GM19452 (cell line): ENCODE data around the gene ROM1.
"Not testable (repeated sequence)": the region's sequence is repeated elsewhere in the genome, so short reads cannot be mapped to it uniquely, and the experiment has no call there.

Experiments used
- ATAC-seq: cut with Tn5 transposase; IDR thresholded peaks from one replicate; pipeline ENCODE4 v1.9.1; 2021; ENCODE audit not compliant: unreplicated experiment

The ROM1 gene

DNA sequence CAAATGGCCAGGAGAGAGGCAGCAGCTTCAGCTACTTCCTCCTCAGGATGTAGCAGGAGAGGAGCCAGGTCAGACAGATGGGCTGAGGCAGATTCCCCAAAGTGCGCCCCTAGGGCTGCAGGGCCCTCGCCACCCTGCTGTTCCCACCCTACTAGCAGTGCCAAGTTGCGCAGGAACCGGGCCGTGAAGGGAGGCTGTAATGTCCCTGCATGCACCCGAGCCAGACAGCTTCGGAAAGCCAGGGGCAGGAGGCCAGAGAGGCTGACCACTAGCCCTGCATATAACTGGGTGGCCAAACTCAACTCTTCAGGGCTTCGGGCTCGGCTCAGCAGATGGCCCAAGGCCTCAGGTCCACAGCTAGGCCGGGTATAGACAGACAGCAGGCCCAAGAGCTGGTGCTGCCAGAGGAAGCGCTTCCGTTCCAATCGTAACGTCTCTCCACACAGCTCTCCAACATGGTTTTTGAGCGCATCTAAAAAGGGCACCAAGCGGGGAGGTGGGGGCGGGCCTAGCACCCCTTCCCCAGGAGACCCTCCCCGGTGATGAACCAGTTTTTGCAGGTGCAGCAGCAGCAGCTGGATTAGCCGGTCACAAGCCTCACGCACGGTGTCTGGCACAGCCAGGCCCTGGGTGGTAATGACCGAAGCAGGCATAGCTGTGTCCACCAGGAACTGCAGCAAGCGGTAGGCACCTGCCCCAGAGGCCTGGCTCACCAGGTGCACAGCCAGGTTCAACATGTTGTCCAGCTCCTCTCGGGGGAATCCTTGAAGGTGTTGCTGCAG is 35.3 kb downstream of the ROM1 start:
- ATAC-seq: no peak

DNA sequence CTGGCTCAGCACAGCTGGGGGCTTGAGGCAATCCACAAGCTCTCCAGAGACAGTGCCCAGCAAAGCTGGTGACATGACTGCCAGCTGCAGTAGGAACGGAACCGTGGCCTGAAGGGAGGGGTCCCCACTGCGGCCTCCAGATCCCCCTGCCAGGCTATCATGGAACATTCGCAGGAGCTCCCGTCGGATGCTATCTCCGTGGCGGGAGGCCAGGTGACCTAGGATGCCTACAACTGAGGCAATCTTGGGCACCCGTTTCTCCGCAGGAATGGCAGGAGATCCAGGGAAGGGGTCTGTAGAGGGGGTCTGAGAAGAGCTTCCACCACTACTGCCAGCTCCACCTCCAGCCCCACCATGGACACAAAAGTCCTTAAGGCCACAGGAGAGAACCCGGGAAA is 35.9 kb downstream of the ROM1 start:
- no peak for ATAC-seq

DNA sequence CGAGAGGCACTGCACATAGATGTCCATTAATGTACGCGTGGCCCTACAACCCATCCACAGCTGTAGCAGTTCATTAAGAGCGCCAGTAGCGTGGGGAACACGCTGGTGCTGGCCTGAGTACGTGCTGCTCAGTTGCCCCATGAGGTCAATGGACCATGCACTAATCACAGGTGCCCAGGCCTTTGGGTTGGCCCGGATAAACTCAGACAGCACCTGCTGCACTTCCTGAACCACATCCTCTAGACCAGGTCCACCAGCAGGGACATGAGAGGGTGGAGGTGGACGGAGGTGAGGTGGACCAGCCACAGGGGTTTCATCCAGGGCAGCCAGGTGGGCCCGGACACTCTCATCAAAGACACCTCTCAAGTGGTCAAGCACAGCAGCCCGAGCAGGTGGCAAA is 36.4 kb downstream of the ROM1 start:
- ATAC-seq: no peak

DNA sequence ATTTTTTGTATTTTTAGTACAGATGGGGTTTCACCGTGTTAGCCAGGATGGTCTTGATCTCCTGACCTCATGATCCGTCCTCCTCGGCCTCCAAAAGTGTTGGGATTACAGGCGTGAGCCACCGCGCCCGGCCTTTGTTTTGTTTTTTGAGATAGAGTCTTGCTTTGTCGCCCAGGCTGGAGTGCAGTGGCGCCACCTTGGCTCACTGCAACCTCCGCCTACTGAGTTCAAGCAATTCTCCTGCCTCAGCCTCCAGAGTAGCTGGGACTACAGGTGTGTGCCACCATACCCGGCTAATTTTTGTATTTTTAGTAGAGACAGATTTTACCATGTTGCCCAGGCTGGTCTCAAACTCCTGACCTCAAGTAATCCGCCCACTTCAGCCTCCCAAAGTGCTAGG is 37.2 kb downstream of the ROM1 start:
- ATAC-seq: not testable (repeated sequence)

DNA sequence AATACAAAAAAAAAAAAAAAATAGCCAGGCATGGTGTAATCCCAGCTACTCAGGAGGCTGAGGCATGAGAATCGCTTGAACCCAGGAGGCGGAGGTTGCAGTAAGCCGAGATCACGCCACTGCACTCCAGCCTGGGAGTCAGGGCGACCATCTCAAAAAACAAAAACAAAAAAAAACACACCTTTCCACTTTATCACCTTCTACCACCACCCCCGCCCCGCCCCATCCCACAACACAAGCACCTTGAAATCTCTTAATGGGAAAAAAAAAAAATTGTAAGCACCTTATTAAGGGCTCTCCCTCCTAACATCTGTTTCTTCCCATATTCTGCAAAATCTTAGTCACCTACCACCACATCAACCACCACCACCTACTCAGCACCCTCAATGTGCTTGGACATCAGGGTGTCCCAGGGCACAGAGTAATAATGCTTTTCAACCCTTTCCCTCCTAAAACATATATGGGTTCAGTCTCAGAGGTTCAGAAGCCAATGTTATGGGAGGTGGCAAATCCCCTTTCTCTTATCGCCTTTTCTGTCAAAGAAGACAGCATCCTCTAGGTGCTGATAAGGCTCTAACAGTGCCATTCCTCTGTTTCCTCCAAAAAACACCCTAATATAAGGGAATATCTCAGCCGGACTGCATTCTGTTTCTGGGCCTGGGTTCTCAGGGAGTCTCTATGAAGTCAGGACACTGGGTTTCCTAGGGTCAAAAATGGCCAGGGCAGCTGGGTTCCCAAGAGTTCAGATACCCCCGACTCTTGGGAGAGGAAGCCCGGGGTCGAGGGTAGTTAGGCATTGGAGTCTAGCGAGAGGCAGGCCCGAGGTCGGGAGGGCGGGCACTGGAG is 39.3 kb downstream of the ROM1 start:
- ATAC-seq: peak; percentile 11

DNA sequence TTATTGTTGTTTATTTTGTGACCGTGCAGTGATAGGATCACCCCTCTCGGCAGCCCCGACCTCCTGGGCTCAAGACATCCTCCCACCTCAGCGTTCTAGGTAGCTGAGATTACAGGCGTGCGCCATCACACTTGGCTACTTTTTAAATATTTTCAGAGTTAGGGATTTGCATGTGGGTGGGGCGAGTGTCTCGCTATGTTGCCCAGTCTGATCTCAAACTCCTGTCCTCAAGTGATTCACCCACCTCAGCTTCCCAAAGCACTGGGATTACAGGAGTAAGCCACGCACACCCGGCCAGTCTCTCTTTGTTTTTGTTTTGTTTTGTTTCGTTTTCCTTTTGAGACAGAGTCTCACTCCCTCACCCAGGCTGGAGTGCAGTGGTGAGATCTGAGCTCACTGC is 41.2 kb downstream of the ROM1 start:
- no peak for ATAC-seq

DNA sequence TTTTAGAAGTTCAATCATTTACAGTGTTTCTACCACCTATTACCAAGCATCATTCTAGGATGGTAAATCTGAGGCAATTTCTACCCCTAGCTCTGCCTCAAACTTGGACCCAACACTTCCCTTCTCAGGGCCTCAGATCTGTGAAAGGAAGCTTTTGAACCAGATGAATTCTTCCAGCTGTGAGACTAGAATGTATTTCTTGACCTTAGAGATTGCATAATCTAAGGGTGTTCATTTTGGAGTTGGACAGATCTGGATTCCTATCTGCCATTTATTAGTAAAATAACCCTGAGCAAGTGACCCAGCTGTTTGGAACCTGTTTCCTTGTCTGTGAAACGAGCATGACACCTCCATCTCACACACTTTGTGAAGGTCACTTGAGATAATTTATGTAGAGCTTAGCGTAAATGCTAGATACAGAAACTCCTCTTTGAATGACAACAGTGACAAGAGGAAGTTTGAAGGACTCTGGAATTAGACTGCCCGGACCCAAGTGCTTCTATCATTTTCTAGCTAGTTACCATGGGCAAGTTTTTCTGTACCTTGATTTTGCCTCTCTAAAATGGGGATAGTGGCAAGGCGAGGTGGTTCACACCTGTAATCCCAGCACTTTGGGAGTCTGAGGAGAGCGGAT is 43.9 kb downstream of the ROM1 start:
- ATAC-seq: no peak

DNA sequence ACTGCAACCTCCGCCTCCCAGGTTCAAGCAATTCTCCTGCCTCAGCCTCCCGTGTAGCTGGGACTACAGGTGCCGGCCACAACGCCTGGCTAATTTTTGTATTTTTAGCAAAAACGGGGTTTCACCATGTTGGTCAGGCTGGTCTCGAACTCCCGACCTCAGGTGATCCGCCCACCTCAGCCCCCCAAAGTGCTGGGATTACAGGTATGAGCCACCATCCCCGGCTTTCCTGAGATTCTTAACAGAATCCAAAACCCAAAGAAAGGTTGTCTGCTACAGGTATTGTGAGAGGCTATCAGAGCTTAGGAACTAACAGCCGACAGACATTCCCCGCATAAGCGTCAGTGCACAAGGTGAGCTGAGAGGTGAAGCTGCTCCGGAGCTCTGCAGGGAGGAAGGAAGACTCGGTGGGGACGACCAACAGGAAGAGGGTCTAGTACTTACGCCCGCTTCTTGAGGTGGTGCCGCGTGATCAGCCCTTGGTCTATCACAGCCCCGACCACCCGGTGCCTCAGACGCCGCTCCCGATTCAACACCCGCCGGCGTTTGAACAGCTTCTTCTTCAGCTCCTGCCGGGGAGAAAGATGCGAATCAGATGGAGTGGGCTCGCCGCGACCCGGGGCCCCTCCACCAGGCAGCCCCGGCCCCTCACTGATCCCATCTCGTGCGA is 51.5 kb downstream of the ROM1 start:
- ATAC-seq: peak; percentile 18
